ENCODE results near the gene ODAD2.
"Not testable (repeated sequence)": the region's sequence is repeated elsewhere in the genome, so short reads cannot be mapped to it uniquely, and the experiment has no call there.

ODAD2 gene

GRCh38 chr10:27958383-27958782 is 40.5 kb downstream of the ODAD2 start:
- DNase-seq, result not testable (repeated sequence)

- DNase-seq, result no peak
Measured at GRCh38 chr10:27950242-27950564, 48.7 kb downstream of the ODAD2 start.

GRCh38 chr10:27949528-27950241 is 49.2 kb downstream of the ODAD2 start:
- no peak for DNase-seq

GRCh38 chr10:27948186-27948585 is 50.7 kb downstream of the ODAD2 start:
- no peak for DNase-seq

GRCh38 chr10:27947540-27947939 is 51.3 kb downstream of the ODAD2 start:
- no peak for DNase-seq

- no peak for DNase-seq
Measured at GRCh38 chr10:27944005-27944404, 54.9 kb downstream of the ODAD2 start.

- DNase-seq, result no peak
Measured at GRCh38 chr10:27914888-27915287, 84.0 kb downstream of the ODAD2 start.

GRCh38 chr10:27912231-27912630 is 86.6 kb downstream of the ODAD2 start:
- DNase-seq, result no peak

- no peak for DNase-seq
Measured at GRCh38 chr10:27911539-27911938, 87.3 kb downstream of the ODAD2 start.

- DNase-seq, result no peak
Measured at GRCh38 chr10:27911011-27911410, 87.9 kb downstream of the ODAD2 start.

GRCh38 chr10:27908231-27908630 is 90.6 kb downstream of the ODAD2 start:
- no peak for DNase-seq

GRCh38 chr10:27899485-27899884 is 99.4 kb downstream of the ODAD2 start:
- peak in 2 of 5 donors; percentile 9 to 11 for DNase-seq

GRCh38 chr10:27899058-27899457 is 99.8 kb downstream of the ODAD2 start:
- DNase-seq, result peak in 1 of 5 donors; percentile 12

- no peak for DNase-seq
Measured at GRCh38 chr10:27893358-27893954, 105.4 kb downstream of the ODAD2 start.

GRCh38 chr10:27890971-27891370 is 107.9 kb downstream of the ODAD2 start:
- DNase-seq, result no peak

GRCh38 chr10:27889518-27889917 is 109.4 kb downstream of the ODAD2 start:
- DNase-seq, result no peak

- no peak for DNase-seq
Measured at GRCh38 chr10:27884185-27884641, 114.7 kb downstream of the ODAD2 start.

- DNase-seq, result no peak
Measured at GRCh38 chr10:27878281-27878680, 120.6 kb downstream of the ODAD2 start.

GRCh38 chr10:27865221-27865635 is 133.7 kb downstream of the ODAD2 start:
- DNase-seq, result no peak

GRCh38 chr10:27861781-27862180 is 137.1 kb downstream of the ODAD2 start:
- no peak for DNase-seq

- DNase-seq, result no peak
Measured at GRCh38 chr10:27857616-27858015, 141.3 kb downstream of the ODAD2 start.

- no peak for DNase-seq
Measured at GRCh38 chr10:27844223-27844622, 154.7 kb downstream of the ODAD2 start.

GRCh38 chr10:27838901-27839300 is 160.0 kb downstream of the ODAD2 start:
- no peak for DNase-seq

- no peak for DNase-seq
Measured at GRCh38 chr10:27838361-27838760, 160.5 kb downstream of the ODAD2 start.

- no peak for DNase-seq
Measured at GRCh38 chr10:27834476-27834875, 164.4 kb downstream of the ODAD2 start.

Measured in T-helper 1 cell (primary cell).